ENCODE results near the gene LAMTOR1.
"Not testable (repeated sequence)": the region's sequence is repeated elsewhere in the genome, so short reads cannot be mapped to it uniquely, and the experiment has no call there.

LAMTOR1 gene

GRCh38 chr11:72102946-72103753 lies at the start of gene LAMTOR1:
Gene LAMTOR1, minus strand, starts transcription at chr11:72103297. Its CDS starts 73 bp downstream, at chr11:72103224.
- ATAC-seq (peak; percentile 96), DNase-seq (peak; percentile 99)

GRCh38 chr11:72150882-72151281 lies 47.8 kb upstream of the LAMTOR1 start:
- DNase-seq = no peak
- no peak for ATAC-seq

DNA sequence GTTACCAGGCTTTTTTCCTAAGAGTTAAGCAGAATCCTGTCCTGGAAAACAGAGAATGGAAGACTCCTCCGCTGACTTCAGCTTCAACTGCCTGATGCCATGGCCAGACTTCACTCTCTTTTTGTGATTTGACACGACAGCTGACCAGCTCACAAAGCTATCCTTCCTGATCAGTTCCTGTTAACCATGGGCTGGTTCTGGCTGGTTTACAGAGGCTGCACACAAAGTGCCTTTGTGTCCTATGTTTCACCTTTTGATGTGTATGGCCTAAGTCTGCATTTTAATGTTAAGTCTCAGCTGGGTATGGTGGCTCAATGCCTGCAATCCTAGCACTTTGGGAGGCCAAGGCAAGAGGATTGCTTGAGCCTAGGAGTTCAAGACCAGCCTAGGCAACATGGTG lies 43.5 kb upstream of the LAMTOR1 start:
- DNase-seq (no peak), ATAC-seq (no peak)

DNA sequence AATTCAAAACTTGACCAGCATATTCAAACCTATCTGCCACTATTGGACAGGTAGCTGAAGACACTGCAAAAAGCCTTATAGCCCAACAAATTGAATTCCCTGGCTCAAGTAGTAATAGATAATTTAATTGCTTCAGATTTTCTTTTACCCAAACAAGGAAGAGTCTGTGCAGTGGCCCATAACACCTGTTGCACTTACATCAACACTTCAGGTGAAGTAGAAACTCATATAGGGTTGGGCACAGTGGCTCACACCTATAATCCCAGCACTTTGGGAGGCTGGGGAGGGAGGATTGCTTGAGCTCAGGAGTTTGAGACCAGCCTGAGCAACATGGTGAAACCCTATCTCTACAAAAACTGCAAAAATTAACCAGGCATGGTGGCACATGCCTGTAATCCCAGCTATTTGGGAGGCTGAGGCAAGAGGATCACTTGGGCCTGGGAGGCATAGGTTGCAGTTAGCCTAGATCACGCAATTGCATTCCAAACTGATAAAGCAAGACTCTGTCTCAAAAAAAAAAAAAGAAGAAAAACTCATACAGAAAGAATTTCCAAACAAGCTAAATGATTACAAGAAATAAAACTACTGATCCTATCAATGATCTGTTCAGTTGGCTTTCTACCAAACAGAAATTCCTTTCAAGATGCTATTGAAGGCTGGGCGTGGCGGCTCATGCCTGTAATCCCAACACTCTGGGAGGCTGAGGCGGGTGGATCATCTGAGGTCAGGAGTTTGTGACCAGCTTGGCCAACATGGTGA lies 41.9 kb upstream of the LAMTOR1 start:
- no peak for ATAC-seq
- no peak for DNase-seq

GRCh38 chr11:72142543-72142942 lies 39.4 kb upstream of the LAMTOR1 start:
- ATAC-seq, DNase-seq: not testable (repeated sequence)

DNA sequence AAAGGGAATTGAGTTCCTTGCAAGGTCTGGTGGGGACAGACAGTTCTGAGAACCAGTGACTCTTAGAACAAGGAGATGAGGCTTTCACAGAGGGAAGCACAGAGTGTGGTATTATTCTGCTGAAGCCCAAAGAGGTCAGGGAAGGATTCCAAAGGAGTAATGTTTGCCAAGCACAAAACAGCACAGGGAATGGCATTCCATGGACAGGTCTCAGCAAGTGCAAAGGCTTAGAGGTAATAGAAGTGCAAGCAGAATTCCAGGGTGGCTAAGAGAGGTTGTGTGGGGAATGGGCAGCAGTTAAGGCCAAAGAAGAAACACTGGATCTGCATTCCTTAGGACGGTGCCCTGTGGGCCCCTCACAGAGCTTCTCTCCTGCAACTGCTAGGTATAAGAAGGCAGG lies 39.0 kb upstream of the LAMTOR1 start:
- not testable (repeated sequence) for ATAC-seq

DNA sequence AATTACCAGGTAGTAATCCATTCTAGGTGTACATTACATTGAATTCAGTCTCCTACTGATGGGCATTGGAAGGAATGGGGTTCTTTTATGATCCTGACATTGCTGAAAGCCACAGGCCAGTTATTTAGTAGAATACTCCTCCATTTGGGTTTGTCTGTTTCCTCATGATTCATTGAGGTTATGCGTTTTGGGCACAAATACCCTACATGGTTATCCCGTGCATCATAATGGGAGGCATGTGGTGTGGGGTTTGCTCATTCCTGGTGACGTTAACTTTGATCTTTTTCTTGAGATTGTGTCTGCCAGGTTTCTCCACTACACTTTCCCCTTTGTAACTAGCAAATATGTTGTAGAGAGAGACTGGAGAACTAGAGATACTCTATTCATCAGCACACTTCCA lies 38.0 kb upstream of the LAMTOR1 start:
- ATAC-seq (peak; percentile 76), DNase-seq (peak; percentile 23)

More for the DNA sequence above, 39.0 kb upstream of the LAMTOR1 start:
- DNase-seq = not testable (repeated sequence)

- no peak for DNase-seq
- peak; percentile 17 for ATAC-seq
Measured at GRCh38 chr11:72140661-72141060, 37.6 kb upstream of the LAMTOR1 start.

DNA sequence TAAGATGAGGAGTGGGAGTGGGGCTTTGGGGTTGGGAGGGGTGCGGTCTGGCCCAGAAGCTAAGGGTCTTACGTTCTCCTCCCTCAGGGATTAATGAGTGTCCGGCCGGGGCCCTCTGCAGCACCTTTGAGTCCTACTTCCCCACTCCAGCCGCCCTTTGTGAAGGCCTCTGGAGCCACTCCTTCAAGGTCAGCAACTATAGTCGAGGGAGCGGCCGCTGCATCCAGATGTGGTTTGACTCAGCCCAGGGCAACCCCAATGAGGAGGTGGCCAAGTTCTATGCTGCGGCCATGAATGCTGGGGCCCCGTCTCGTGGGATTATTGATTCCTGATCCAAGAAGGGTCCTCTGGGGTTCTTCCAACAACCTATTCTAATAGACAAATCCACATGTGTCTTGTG lies 36.4 kb upstream of the LAMTOR1 start:
- DNase-seq = no peak
- no peak for ATAC-seq

DNA sequence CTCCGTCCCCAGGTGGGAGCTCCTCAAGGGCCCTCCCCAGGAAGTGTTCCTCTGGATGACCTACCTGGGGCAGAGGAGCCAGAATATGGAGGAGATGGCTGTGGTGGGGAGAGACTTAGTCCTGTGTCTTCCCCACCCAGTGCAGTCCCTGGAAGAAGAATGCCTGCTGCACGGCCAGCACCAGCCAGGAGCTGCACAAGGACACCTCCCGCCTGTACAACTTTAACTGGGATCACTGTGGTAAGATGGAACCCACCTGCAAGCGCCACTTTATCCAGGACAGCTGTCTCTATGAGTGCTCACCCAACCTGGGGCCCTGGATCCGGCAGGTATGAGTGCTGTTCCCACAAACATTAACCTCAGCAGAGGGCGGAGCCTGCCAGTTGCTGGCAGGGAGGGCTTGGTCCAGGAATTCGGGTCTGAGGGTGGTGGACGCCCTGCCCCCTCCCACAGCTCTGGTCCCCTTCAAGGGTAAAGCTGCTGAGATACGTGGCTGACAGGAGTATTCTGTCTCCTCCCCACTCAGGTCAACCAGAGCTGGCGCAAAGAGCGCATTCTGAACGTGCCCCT lies 35.8 kb upstream of the LAMTOR1 start:
- DNase-seq (no peak), ATAC-seq (no peak)

- ATAC-seq = peak; percentile 25
Measured at GRCh38 chr11:72136684-72137262, 33.7 kb upstream of the LAMTOR1 start.

DNA sequence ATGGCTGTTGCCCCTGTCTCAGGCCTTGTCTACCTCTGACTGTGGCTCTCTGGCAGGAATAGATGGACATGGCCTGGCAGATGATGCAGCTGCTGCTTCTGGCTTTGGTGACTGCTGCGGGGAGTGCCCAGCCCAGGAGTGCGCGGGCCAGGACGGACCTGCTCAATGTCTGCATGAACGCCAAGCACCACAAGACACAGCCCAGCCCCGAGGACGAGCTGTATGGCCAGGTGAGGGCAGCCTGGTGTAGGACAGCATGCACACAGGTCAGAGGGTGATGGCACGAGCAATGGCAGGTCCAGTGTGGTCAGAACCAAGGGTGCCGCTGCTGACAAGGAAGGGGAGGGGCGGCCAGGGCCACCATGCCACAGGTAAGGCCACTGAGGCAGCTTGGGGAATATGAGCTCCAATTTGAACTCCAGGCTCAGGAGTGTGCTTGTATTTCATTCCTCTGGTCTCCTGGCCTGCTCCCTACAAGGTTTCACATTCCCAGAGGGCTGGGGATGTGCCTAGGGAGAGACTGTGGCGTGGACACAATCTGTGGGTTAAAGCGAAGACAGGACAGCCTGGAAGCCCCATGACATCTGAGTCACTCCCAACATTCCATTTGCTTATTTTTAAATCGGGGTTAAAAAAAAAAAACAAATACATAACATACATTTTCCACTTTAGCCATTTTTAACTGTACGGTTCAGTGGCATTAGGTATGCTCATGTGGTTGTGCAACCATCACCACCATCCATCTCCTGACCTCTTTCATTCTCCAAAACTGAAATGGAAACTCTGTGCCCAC lies 33.0 kb upstream of the LAMTOR1 start:
- no peak for DNase-seq
- no peak for ATAC-seq

More at GRCh38 chr11:72136684-72137262, 33.7 kb upstream of the LAMTOR1 start:
- no peak for DNase-seq

DNA sequence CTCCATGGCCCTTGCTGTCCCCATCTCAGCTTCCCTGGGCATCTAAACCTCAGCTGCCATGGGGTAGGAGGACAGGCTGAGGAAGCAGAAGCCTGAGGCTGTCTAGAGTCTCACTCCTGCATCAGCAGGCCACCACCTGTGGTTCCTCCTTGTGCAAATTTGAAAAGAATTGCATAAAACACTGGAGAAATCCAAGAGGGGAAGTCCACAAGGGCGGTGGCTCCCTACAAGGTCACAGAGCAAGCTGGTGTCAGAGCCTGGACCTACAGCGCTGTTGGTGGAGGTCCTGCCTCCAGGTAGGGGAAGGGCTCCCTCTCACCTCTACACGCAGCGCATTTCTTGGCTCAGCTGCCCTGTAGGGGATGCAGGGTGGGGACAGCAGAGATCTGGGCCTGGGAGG lies 32.4 kb upstream of the LAMTOR1 start, which contains the start of gene FOLR3:
FOLR3 (plus strand) TSS at position 253 of the 400 bp plus-strand sequence. CDS start 228 bp downstream, outside the sequence.
- ATAC-seq, DNase-seq: not testable (repeated sequence)

DNA sequence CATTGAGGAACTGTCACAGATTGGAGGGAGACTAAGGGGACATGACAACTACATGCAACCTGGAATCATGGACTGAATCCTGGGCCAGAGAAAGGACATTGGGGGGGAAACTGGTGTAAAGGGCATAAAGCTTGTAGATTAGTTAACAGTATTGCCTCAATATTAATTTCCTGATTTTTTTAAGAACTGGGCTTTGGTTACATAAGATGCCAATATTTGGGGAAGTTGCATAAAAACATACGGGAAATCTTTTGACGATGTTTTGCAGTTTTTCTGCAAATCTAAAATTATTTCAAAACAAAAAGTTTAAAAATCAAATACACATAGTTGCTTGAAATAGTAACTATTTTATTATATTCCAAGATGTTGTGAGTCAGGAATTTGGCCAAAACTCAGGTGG lies 29.5 kb upstream of the LAMTOR1 start:
- DNase-seq = no peak
- no peak for ATAC-seq

GRCh38 chr11:72129381-72129780 lies 26.3 kb upstream of the LAMTOR1 start:
- DNase-seq = no peak
- ATAC-seq = no peak

DNA sequence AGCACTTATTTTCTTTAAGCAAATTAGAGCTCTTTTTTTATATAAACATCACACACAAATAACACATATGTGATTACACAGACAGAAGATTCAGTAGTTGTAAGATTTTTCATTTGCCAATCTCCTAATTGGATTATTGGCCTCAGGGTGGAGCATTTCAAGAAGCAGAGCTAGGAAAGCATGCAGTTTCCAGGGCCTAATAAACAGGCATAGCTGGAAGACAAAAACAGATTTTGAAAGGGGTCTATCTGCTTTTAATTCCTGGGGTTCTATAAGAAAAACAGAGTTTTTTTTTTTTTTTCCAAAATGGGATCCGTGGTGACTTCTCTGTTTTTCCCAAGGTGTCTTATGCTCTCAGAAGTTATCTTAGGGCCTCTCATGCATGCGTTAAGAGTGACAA lies 24.8 kb upstream of the LAMTOR1 start:
- ATAC-seq = no peak

GRCh38 chr11:72125956-72126355 lies 22.9 kb upstream of the LAMTOR1 start:
- no peak for ATAC-seq
- no peak for DNase-seq

More for the DNA sequence above, 24.8 kb upstream of the LAMTOR1 start:
- no peak for DNase-seq

DNA sequence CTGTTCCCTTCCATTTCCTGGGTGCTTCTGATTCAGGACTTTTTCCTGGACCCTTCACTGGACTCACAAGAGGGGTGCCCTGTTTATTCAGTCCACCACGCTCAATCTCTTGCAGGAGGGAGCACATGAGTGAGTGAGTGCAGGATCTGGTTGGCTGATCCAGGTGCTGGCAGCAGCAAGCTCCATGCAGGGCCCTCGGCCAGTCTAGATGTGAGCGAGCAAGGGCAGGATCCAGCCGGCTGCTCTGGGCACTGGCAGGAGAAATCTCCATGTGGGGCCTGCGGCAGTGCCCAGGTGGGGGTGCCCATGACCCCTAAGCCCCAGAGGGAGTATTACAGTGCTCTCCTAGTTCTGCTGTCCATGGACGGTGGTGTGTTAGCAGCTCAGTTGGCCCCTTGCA lies 20.9 kb upstream of the LAMTOR1 start:
- ATAC-seq (no peak), DNase-seq (no peak)

GRCh38 chr11:72123117-72123653 lies 20.1 kb upstream of the LAMTOR1 start:
- DNase-seq = no peak
- no peak for ATAC-seq

DNA sequence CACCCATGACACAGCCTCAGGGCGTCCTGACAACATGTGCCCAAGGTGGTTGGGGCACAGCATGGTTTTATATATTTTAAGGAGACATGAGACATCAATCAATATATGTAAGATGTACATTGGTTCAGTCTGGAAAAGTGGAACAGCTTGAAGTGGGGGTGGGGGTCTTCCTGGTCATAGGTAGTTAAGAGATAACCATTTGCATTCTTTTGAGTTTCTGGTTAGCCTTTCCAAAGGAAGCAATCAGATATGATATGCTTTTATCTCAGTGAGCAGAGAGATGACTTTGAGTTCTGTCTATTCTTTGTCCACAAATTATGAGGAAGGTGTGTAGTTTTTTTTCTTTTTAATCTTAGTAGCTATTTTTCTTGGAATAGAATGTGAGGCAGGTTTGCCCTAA lies 19.5 kb upstream of the LAMTOR1 start:
- ATAC-seq (no peak), DNase-seq (no peak)

DNA sequence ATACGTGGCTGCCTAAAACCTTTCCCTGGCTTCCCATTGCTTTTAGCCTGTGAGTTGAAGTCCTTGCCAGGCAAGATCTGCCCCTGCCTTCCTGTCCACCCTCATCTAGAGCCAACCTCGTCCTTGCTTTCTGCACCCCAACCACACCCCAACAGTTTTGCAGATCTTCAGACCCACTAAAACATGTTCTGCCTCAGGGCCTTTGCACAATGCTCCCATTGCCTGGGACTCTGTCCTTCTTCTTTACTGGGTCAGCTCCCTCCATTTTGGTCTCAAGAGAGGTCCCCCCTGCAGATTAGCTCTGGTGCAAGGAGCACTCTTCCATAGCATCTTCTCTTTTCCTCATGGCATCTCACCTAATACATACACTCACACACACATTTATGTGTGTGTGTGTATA lies 17.8 kb upstream of the LAMTOR1 start:
- DNase-seq = no peak
- no peak for ATAC-seq
